HG03196 (cell line): ENCODE results near the gene TRABD.
"Not testable (repeated sequence)": the region's sequence is repeated elsewhere in the genome, so short reads cannot be mapped to it uniquely, and the experiment has no call there.

ENCODE experiments used
- ATAC-seq: cut with Tn5 transposase; IDR thresholded peaks from one replicate; pipeline ENCODE4 v1.9.1; 2021; ENCODE audit not compliant: unreplicated experiment

The TRABD gene, protein sequence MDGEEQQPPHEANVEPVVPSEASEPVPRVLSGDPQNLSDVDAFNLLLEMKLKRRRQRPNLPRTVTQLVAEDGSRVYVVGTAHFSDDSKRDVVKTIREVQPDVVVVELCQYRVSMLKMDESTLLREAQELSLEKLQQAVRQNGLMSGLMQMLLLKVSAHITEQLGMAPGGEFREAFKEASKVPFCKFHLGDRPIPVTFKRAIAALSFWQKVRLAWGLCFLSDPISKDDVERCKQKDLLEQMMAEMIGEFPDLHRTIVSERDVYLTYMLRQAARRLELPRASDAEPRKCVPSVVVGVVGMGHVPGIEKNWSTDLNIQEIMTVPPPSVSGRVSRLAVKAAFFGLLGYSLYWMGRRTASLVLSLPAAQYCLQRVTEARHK

DNA sequence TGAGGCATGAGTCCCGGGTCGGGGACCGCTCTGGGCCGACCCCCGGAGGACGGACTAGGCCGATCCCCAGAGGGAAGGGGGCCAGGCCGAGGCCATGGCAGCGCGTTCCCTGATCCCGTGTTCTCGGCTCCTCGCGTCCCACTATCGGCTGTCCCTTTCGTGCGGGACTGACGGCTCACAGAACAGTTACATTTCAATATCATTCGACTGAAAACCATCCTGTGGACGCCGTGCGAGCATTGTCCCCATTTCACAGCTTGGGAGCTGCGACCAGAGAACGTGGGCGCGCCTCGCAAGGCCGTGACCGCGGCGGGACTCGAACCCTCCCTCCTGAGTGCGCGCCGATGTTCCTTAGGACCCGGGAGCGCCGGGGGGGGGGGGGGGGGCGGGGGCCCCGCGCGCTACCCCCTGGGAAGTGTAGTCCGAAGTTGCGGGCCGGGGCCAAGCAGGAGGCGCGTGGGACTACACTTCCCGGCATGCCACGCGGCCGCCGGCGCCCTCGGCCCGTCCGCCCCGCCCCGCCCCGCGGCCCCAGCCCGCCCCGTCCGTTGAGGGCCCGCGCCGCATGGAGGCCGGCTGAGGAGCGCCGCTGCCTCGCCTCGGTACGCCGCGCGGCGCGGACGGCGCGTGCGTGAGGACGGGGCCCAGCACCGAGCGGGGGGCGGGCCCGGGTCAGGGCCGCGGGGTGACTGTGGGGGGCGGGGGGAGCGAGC lies at the start of gene TRABD:
TRABD (plus strand) TSS at position 539 of the 713 bp plus-strand sequence. CDS start 7,148 bp downstream, outside the sequence.
- ATAC-seq, result no peak

DNA sequence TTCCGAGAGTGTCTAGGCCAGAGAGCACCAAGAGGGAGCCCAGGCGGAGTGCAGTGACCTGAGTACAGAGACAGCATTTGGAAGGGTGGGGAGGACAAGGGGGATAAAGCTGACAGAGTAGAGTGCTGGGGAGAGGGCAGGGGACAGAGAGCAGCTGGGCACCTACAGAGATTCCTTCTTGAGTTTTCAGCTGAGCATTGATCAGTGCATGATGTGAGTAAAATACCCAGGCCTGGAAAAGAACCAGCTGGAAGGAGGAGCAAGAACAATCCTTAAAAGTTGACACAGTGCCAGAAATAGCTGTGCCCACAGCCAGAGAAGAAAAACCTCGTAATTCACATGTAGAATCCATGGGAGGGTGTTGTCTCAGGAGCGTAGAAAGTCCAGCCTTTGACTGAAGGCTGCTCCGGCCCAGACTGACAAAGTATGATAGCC lies 49.1 kb upstream of the TRABD start:
- ATAC-seq, result no peak

DNA sequence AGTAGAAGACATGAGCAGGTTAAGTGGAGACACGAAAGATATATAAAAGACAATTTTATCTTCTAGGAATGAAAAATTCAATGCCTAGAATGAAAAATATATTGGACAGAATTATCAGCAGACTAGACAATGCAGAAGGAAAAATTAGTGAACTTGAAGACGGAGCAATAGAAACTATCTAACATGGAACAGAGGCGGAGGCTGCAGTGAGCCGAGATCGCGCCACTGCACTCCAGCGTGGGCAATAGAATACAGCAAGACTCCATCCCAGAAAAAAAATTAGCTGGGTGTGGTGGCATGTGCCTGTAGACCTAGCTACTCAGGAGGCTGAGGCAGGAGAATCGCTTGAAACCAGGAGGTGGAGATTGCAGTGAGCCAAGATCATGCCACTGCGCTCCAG lies 48.4 kb upstream of the TRABD start:
- ATAC-seq, result not testable (repeated sequence)

DNA sequence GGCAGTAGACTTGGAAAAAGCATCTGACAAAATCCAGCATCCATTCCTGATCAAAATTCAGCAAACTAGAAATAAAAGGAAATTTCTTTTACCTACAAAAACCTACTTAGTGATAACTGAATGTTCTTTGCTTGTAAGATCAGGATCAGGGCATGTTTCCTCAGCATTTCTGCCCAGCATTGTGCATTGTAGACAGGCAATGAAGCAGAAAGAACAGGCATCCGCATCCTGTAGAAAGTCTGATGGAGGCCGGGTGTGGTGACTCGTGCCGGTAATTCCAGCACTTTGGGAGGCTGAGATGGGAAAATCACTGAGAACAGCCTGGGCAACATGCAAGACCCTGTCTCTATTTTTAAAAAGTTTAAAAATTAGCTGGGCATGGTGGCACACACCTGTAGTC lies 47.7 kb upstream of the TRABD start:
- ATAC-seq, result no peak

DNA sequence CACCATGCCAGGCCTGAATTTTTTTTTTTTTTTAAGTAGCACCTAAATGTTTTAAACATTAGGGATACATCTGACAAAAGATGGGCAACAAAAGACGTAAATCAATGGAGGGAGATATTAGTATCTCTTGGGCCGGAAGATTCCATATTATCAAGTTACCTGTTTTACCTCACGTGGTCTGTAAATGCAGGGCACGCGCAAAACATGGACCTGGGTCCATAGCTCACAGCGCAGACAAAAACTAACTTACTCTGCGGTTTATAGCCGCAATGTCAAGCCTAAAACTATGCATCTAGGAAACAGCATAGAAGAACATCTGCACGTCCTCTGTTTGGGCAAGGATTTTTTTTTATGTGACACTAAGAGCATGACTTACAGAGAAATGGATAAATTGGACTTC lies 46.7 kb upstream of the TRABD start:
- ATAC-seq, result no peak

DNA sequence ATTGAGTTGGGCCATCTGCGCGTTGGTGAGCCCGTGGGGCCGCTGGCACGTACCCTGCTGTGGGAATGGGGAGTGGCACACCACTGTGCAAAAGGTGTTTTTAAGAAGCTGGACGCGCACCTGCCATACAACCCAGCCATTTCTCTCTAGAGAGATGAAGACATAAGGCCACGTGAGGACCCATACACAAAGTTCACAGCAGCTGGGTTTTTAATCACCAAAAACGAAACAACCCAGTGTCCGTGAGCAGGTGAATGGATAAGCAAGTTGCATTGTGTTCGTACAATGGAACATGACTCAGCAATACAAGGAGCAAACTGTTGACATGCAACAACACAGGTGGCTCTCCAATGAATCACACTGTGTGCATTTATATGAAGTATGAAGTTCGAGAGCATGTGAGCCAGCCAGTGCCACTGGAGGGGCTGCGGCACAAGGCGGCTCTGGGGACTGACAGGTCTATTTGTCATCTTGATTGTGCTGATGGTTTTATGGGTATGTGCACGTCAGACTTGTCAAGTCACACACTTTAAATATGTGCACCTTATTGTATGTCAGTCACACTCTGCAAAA lies 45.8 kb upstream of the TRABD start:
- no peak for ATAC-seq

DNA sequence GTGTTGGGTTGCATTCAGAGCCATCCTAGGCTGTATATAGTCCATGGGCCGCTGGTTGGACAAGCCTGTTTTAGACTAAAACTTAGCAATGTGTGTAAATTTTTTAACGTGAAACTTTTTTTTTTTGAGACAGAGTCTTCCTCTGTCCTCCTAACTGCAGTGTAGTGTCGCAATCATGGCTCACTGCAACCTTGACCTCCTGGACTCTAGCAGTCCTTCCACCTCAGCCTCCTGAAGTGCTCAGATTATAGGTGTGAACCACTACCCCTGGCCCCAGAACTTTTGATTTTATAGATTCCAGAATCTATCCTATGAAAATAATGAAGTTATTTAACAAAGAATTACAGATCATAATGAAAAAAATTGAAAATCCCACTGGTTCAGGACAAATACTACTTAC lies 45.1 kb upstream of the TRABD start:
- ATAC-seq, result no peak

DNA sequence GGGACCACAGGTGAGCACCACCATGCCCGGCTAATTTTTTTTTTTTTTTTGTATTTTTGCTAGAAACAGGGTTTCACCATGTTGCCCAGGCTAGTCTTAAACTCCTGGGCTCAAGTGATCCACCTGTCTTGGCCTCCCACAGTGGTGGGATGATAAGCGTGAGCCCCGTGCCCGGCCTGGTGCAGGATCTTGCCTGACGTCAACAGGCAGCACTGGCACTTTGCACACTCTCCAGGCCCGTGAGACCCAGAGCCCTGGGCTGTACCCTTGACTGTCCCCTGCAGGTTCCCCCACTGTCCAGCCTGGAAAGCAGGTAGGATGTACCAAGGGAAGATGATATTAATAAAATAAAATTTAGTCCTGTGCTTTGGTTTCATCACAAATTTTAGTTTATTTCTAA lies 44.3 kb upstream of the TRABD start:
- ATAC-seq, result no peak

DNA sequence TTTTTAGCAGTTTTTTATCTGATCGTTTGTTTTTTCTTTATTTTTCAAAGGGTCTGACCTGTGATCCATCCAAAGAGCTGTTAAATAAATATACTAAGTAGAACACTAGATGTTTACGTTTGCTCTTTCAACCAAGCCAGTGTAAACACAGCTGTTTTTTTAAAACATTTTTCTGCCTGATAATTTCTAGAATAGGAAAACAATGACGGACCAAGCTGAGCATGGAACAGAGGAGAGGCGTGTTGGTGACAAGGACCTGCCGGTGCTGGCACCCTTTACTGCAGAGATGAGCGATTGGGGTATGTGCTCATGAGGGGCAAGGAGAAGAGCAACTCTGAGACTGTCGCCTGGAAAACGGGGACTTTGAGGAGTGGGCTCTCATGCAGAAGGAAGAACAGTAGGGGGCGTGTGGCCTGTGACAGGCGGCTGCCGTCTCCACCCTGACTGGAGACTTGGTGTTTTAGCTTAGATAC lies 43.8 kb upstream of the TRABD start:
- ATAC-seq, result no peak

DNA sequence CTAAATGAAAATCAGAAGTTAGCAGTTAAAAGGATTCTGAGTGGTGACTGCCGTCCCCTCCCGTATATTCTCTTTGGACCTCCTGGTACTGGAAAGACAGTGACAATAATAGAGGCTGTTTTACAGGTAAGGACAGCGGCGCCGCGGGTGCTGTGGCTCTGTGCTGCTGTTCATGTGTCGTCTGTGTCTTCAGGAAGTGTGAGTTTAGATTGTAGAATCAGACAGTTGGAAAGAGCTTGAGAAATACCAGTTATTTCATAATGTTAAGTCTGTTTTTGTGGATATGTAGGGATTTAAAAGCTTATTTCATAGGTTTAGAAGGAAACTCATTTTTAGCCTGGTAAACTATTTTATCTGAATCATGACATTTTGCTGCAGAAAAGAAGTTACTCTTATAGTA lies 42.6 kb upstream of the TRABD start:
- ATAC-seq, result no peak

DNA sequence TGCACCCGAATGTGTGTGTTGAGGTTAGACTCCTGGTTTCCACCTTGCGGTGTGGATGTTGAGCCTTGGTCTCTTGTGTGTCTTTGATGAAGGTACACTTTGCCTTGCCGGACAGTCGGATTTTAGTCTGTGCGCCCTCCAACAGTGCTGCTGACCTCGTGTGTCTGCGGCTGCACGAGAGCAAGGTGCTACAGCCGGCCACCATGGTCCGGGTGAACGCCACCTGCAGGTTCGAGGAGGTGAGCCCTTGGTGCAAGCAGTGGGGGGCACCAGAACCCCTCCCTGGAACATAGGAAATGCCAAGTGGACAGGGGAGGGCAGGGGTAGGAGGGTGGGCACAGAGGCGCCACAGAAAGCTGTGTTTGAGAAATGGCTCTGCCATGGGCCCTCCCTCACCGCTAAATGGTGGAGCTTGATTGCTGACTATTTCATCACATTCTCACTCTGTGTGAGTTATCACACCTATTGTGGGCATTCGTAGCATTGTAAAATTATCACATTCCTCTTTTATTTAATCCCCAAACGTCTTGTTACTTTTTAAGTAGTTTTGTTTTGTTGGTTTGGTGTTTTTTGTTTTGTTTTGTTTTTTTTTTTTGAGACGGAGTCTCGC lies 41.6 kb upstream of the TRABD start:
- ATAC-seq, result no peak

DNA sequence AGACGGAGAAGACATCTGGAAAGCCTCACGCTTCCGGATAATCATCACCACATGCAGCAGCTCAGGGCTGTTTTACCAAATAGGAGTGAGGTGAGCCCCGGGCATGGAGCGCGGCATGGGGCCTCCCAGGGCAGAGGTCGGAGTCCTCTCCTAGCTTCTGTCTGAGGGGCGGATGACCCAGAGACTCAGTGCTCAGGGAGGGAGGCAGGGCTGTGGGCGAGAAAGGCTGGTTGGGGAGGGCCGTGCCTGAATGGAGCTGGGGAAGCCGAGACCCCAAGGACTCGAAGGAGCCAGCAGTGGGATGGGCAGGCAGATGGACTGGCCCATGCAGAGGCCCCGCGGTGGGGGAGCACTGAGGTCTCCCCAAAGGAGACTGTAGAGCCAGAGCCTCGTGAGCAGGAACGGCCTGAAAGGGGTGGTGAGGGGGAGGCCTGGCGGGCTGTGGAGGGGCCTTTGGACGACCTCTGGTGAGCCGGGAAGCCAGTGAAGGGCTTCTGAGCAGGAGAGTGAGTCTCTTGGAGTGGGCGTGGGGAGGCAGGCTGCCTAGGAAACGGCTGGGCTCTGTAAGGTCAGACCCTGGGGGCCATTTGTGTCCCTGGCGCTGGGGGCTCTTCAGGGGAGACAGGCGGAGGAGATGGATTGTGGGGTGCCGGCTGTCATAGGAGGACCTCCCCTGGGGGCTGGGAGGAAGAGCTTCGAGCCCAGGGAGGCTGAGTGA lies 39.8 kb upstream of the TRABD start:
- ATAC-seq, result no peak

DNA sequence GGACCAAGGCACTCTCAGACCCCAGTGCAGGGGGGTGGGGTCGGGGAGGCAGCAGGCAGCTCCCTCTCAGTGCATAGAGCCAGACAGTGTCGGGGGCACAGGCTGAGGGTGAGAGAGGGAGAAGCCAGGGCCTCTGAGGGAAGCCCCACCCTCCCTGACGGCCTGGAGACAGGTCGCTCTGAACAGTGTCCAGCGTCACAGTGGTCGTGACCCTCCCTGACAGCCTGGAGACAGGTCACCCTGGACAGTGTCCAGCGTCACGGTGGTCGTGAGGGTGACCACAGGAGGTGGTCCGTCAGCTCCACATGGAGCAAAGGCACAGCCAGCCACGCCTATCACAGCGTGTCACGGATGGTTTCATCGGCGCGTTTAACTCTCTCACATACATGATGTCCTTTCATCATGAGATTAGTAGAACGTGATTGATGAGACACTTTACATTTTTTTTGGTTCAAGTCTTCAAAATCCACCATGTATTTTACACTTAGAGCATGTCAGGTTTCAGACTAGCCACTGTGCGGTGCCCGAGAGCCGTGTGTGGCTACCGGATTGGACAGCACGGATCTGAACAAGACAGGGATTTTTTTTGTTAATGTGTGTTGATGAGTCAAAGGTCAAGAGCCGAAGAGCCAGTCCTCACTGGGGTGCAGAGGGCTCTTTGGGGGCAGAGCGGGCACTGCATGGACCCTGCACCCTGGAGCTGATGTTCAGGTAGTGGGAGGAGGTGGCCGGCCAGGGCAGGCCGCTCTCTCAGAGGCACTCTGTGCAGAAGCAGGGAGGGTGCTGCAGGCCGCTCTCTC lies 39.1 kb upstream of the TRABD start:
- no peak for ATAC-seq

DNA sequence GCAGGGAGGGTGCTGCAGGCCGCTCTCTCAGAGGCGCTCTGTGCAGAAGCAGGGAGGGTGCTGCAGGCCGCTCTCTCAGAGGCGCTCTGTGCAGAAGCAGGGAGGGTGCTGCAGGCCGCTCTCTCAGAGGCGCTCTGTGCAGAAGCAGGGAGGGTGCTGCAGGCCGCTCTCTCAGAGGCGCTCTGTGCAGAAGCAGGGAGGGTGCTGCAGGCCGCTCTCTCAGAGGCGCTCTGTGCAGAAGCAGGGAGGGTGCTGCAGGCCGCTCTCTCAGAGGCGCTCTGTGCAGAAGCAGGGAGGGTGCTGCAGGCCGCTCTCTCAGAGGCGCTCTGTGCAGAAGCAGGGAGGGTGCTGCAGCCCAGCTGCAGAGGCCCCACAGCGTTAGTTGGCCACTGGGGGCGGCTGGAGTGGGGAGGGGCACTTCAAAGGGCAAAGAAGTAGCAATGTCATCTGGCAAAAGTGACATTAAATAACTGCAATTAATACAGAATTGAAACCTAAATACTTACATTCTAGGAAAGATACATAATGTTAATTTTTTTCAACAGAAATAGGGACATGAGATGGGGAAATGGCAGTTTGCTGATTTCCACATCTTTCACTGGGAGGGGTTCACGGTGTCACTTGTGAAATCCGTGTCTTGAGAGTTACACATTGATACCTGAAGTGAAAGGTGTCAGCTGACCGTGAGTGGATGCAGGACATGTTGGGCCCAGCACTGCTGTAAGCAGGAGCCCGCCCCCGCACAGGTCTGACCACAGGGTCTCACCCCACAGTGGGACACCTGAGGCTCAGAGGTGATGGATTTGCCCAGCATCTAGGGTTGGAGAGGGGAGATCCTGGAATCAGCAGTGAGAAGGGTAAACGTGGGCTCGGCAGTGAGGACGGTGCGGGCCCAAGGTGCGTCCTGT lies 38.2 kb upstream of the TRABD start:
- not testable (repeated sequence) for ATAC-seq

DNA sequence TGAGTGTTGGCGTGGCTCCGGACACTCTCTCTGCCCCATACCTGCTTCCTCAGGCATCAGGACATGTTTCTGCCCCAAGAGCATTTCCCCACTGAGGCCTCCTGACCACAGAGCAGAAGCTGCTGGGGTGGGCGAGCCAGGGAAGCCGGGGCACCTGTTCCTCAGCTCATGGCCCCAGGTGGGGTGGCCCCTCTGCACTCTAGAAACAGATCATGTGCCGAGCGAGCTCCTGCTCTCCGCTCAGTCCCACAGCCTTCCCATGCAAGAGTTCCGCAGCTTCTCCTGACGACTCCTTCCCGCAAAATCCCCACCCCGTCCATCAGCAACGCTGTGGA lies 37.6 kb upstream of the TRABD start:
- ATAC-seq, result no peak

DNA sequence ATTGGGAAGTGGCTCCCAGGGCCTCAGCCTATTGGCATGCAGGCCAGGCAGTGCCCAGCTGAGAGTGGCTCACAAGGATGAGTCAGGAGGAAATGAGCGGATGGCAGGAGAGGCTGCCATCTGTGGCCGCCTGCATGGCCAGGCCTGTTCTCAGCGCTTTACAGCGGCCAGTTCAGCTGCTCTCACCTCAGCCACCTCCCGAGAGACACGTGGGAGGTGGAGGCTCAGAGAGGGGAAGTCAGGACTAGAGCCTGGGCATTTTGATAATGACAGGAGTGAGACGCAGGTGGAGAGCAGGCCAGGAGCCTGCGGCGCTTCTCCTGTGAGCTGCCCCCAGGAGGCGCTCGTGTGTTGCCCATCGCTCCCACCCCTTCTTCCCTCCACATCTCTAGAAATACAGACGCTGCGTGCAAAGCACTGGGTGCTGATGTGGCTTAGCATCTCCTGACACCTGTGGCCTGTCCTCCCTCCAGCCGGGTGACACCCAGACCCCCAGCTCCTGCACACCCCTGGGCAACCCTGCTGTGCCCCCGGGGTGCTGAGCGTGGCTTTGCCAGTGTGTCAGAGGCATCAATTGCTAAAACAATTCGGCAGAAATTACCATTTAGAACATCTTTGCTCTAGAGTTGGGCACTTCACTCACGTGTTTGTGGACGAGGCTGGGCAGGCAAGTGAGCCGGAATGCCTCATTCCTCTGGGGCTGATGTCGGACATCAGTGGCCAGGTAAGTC lies 36.6 kb upstream of the TRABD start:
- no peak for ATAC-seq

DNA sequence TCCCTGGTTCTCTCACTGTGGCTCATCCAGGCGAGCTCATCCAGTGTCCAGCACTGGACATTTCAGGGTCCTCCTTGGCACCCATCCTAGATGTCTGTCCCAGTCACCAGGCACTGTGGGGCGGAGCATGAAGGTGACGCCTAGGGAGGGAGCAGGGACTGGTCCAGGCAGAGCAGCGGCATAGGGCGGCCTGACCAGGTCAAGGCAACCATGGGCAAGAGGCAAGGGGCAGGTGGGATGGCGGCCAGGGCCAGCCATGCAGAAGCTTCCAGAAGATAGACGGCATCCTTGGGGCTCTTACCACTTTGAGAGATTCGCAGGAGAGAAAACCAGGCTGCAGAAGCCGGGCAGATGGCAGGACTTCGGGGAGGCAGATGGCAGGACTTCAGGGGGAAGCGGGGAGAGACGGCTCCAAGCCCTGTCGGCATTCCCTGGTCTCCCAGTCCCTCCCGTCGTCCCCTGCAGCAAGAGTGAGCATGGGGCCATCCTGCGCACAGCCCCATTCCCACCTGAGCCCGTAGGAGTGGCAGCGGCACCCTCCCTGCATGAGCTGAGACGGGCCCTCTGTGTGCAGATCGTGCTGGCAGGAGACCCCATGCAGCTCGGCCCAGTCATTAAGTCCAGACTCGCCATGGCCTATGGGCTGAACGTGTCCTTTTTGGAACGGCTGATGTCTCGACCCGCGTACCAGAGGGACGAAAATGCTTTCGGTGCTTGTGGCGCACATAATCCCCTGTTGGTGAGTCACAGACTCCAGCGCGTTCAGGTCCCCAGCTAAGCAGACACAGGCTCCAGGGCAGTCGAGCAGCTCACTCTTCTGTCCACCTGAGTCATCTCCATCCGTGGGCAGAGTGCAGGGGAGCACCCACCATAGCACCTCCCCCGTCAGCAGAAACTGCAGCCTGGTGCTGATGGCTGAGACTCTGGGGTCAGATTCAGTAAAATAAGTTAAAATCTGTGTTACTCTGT lies 35.3 kb upstream of the TRABD start:
- ATAC-seq, result no peak
